OCI-LY1 (cell line): Measurements from ENCODE around the gene ERI2.

Source experiments
- EZH2 ChIP-seq: fragments of 200-600 bp; sonication (generic), shearing (Covaris generic); IDR thresholded peaks from 2 replicates; pipeline ENCODE4 v1.8.0; 2017; ENCODE audit warnings: borderline replicate concordance, mixed run types, mild to moderate bottlenecking, antibody characterized with exemption, low read length, moderate library complexity, mixed read lengths
- TF ChIP-seq, protein P1 (sequence below): fragments of 200-600 bp; sonication (generic), shearing (Covaris generic); IDR thresholded peaks from 2 replicates; pipeline ENCODE4 v1.5.1; 2017; ENCODE audit warnings: mild to moderate bottlenecking, antibody characterized with exemption, low read length, moderate library complexity, mixed read lengths

DNA sequence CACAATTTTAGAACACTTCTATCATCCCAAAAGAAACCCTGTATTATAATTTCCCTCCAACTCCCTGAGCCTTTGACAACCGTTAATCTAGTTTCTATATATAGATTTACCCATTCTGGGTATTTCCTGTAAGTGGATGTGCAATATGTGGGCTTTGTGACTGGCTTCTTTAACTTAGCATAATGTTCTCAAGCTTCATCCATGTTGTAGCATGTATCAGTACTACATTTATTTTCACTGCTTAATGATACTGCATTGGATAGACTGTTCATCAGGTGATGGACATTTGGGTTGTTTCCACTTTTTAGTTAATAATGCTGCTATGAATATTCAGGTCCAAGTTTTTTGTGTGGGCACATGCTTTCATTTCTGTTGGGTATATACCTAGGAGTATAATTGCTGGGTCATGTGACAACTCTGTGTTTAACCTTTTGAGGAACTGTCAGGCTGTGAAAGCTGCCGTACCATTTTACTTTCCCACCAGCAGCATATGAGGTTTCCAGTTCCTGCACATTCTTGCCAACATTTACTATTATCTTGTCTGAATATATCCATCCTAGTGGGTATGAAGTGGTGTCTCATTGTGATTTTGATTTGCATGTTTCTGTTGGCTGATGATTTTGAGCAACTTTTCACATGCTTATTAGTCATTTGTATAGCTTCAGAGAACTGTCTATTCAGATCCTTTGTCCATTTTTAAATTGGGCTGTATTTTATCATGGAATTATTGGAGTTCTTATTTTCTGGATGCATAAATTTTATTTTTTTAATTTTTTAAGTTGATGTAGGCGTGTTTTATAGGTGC is 16.5 kb upstream of the ERI2 start:
- TF ChIP-seq, protein P1, sequence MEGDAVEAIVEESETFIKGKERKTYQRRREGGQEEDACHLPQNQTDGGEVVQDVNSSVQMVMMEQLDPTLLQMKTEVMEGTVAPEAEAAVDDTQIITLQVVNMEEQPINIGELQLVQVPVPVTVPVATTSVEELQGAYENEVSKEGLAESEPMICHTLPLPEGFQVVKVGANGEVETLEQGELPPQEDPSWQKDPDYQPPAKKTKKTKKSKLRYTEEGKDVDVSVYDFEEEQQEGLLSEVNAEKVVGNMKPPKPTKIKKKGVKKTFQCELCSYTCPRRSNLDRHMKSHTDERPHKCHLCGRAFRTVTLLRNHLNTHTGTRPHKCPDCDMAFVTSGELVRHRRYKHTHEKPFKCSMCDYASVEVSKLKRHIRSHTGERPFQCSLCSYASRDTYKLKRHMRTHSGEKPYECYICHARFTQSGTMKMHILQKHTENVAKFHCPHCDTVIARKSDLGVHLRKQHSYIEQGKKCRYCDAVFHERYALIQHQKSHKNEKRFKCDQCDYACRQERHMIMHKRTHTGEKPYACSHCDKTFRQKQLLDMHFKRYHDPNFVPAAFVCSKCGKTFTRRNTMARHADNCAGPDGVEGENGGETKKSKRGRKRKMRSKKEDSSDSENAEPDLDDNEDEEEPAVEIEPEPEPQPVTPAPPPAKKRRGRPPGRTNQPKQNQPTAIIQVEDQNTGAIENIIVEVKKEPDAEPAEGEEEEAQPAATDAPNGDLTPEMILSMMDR: no peak
- no peak for TF ChIP-seq EZH2
